IPS DF 4.7 (cell line): ENCODE results near the gene SLIT3.

Experiments
- DNase-seq: peaks from one replicate; pipeline ENCODE4 v3.0.0-alpha.2; 2013; ENCODE audit warnings: low spot score; ENCODE audit errors: extremely low read depth

Gene SLIT3

DNA sequence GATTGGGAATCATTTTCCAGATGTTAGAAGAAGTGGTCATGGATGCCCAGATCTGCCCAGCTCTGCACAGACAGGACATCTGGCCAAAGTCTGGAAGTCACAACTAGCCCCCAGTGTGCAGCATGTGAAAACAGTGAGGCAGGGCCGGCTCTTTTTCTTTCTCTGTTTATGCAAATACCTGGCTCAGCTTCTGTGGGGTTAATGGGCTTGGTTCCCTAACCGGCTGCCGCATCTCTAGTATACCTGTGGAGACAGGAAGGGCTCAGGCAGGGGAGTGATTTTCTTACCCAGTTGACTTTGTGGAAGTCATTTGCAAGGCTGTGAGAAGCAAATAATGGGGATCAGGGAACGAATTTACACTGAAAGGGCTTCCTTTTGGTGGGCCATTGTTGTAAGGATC is 467.0 kb downstream of the SLIT3 start:
- peak; percentile 30 for DNase-seq

GRCh38 chr5:168833383-168833782 is 467.6 kb downstream of the SLIT3 start:
- DNase-seq, result no peak

- DNase-seq, result no peak
These were observed 468.6 kb downstream of the SLIT3 start for GRCh38 chr5:168832308-168832707.

DNA sequence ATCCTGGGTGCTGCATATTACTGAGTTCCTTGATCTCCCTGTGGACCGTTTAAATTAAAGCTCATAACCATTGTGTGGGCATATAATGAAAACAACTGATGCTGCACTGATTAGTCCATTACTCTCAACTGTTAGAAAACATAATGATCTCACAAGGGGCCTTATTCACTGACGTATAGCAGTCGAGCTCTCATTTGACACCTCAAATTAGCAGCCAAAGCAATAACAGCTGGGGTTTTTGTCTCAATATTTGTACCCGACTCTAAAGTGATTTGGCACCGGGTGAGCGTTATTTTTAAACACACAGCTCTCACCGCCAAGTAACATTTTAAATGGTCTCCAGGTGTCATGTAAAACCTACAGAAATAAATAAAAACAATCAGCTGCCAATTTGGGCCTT is 469.6 kb downstream of the SLIT3 start:
- no peak for DNase-seq

- no peak for DNase-seq
These were observed 470.1 kb downstream of the SLIT3 start for GRCh38 chr5:168830833-168831232.

DNA sequence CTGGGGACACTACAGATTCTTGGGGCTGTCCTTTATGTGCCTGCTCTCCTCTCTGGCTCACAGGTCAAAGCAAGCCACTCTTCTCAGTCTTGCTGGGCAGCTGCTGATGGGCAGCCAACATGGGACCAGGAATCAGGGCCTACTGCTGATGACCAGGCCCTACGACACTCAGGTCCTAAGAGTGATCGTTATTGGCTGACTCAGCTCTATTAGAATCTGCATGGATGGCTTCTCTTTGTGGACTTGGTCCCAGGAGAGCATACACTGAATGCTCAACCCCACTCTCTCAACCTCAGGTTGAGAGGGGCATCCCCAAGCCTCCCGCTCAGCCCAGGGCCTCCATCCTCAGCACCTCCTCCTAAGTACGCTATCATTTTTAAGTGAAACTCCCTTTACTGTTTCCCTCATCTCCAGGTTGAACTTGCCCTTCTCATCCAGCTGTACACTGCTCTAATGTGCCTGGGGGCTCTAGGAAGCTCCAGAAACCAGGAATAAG is 471.0 kb downstream of the SLIT3 start:
- DNase-seq, result no peak

DNA sequence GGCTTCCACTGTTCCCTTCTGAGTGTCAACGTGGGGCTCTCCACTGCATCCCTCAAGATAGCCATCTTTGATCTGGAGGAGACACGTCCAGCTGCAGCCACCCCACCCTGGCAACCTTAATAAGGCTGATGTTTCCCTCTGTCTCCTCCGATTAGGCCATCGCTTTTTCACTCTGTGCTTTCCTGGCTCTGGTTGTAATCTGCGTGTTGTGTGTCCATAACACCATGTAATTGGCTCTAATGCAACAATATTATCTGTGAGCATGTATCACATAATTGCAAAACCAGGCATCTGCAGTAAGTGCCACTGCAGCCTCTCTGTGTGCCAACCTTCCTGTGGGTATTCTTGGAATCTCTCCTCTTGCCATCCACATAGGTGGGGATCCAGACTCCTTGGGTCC is 471.9 kb downstream of the SLIT3 start:
- no peak for DNase-seq

DNA sequence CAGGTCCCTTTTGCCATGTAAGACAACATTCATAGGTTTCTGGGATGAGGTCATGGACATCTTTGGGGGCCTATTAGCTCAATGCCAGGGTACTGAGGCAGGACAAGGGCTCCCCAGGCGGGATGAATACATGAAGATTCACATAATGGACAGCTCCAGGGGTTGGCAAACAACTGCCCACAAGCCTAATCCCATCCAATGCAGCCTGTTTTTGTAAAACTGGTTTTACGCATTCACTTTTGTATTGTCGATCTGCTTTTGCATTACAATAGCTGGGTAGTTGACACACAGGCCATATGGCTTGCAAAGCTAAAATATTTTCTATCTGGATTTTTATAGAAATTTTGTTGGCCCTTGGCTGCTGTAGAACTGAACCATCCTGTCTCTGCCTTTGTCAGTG is 473.3 kb downstream of the SLIT3 start:
- DNase-seq, result no peak

DNA sequence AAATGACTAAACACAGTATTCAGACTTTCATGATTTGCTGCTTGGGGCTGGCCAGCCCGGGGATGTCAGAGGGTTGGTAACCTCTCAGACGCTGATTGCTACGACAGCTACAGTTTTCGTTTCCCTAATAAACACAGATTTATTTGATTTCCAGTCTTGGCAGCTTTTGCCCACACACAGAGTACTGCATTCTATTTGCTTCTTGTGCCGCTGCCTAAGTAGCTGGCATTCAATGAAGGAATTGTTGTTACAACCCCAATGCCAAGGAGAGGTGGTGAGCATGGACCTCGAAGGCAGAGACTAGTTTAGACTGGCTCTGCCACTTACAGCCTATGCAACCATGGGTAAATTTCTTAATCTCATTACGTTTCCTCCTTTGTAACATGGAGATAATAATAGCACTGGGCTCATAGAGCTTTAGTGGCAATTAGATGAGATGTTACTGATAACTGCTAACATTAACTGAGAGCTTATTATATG is 474.7 kb downstream of the SLIT3 start:
- DNase-seq, result no peak

- DNase-seq, result no peak
These were observed 478.1 kb downstream of the SLIT3 start for GRCh38 chr5:168822745-168823281.

GRCh38 chr5:168822248-168822744 is 478.6 kb downstream of the SLIT3 start:
- DNase-seq, result no peak

DNA sequence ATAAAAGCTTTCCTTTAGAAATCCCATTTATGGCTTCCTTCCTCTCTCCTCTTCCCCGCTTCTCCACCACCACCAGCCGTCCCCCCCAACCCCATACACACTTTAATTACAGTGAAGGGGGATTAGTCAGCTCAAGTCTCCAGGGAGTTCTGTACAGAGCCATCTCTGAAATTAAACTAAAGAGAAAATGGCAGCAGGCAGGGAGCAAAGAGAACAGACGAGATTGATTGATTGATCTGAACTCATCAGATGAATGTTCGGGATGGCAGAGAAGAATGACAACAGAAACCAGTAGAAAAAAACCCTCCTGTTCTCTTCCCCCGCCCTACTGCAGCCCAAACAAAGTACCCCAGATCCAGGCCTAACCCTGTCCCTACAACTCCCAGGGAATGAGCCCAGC is 480.1 kb downstream of the SLIT3 start:
- no peak for DNase-seq

- DNase-seq, result no peak
These were observed 481.8 kb downstream of the SLIT3 start for GRCh38 chr5:168819004-168819621.

DNA sequence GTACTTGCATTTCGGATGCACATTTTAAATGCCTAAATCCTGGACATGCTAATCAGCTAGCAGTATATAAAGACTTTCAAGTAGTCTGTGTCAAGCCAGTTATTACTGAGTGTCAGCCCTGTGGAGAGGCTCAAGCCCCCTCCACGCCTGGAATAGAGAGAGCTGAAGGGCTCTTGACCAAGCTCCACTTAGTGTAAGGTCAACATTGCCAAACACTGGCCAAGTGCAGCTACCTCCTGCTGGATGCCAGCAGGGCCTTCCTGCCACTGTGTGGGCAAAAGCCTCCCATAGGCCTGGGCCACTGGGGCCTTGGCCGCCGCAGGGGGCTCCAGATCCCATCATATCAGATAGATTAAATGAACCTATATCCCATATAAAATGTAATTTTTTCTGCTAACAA is 482.4 kb downstream of the SLIT3 start:
- DNase-seq, result no peak

DNA sequence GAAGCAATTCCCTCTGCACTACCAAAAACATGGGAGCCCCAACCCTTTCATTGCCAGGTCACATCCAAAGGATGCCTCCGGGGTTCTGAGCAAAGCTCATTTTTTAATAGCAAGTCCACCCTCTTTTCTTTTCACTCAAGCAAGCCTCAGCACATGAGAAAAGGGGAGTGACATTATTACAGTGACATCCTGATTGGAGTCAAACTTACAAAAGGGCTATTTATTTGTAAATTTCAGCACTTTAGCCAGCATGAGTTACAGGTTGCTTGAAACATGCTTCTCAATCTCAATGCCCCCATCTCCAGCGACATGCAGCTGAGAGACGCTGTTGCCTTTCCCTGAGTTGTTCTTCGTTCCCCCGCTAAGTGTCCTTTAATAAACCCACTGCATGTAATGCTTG is 483.3 kb downstream of the SLIT3 start:
- no peak for DNase-seq

DNA sequence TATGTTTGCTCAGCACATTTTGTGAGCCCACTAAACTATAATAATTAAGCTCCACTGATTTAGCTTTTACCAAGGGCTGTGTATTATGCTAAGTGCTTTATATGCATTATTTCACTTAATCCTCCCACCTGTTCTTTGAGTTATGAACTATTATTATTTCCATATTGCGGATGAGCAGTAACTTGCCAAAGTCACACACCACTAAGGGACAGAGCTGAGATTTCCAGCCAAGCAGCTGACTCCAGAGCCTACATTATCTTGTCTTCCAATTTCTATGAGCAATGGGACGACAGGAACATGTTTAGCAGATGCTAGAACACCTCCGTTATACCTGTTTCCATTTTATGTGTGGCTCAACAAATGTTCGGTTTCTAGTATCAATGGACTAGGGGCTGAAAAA is 484.3 kb downstream of the SLIT3 start:
- no peak for DNase-seq

DNA sequence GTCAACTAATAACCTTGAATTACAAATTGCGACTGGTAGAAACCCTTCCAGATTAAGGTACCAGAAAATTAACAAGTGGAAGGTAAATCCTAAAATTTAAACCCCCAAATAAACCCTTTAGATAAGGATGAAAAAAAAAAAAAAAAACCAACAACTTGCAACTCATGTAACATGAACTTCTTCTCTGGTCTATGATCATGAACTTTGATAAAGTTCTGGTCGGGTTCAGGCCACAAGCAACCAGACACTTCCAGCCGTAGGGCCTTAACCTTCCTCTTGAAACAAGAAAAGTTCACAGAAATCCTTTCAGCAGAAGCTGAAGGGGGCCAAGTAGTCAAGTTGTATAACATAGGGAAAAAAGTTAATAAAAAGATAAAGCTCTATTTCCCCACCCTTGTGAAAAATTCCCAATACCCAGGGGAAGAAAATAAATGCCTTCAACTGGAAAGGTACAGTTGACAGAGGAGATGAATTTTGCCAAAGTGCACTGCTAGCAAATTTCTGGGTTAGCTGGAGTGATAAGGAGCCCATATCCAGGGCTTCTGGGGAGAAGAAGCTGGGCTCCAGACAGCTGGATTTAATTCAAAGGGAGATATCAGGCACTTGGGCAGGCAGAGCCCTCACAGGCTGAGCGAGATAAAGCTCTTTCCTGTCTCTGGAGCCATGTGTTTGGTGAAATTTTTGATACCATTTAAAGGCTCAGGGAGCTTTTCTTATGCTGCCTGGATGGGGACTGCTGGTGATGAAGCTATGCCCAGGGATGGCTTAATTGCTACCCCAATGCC is 487.6 kb downstream of the SLIT3 start:
- DNase-seq, result no peak

- DNase-seq, result no peak
These were observed 490.3 kb downstream of the SLIT3 start for GRCh38 chr5:168810641-168811040.

- no peak for DNase-seq
These were observed 491.7 kb downstream of the SLIT3 start for GRCh38 chr5:168809218-168809617.

DNA sequence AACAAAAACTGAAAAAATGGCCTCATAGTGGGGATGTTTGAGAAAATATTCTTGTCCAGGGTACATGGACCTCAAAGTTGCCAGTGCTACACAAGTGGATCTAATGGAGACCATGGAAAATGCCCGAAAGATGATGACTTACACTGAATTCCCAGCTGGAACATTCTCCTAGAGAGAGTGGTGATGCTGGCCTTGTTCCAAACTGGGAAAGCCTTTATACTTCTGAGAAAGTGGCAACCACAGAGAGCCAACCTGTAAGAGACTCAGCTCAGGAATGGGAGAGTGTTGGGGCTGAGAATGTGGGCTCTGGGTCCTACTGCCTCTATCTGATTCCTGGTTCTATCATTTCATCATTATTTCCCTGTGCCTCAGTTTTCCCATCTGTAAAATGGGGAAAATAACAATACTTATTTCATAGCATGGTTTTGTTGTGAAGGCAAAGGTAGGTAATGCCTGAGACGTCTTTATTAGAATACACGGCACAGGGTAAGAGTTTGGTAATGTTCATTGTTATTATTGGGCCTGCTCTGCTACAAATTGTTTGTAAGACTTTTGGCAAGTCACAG is 492.8 kb downstream of the SLIT3 start:
- DNase-seq, result no peak

GRCh38 chr5:168807287-168807686 is 493.7 kb downstream of the SLIT3 start:
- no peak for DNase-seq

- DNase-seq, result no peak
These were observed 497.4 kb downstream of the SLIT3 start for GRCh38 chr5:168803541-168803940.
